Panc1 (cell line): ENCODE results near the gene TK2. TPM values are rescaled to one million over a fixed set of nuclear protein-coding genes. Genes with fewer than 3 reads are reported as not detected.

Experiments
- ATAC-seq: fragments of 200-7000 bp; cut with Tn5 transposase; 2 replicates; pipeline ENCODE4 v1.9.1; 2020; ENCODE audit warnings: mild to moderate bottlenecking, moderate library complexity
- BruUV-seq: library from RNA; stranded (reverse); fragments of 400-500 nt; replicated peaks from 2 replicates; lab custom pipeline; 2021; lab: Mats Ljungman, UMichigan
- CTCF ChIA-PET: fragments of 300-600 bp; sonication (Branson Sonifier 250); formaldehyde crosslinking; loops from one replicate; lab custom pipeline; 2022; ENCODE audit warnings: antibody characterized with exemption; lab: Charles Lee
- POLR2A ChIA-PET: fragments of 300-600 bp; sonication (Branson Sonifier 250); formaldehyde crosslinking; loops from one replicate; lab custom pipeline; 2022; ENCODE audit warnings: antibody characterized with exemption; lab: Charles Lee
- DNase-seq: peaks from one replicate; pipeline ENCODE4 v3.0.0-alpha.2; 2010; ENCODE audit warnings: low read depth, low spot score
- H3K27ac ChIP-seq: 2 replicates; pipeline ENCODE4 v1.5.1; 2011; ENCODE audit warnings: mild to moderate bottlenecking, low read length, inconsistent platforms
- H3K27me3 ChIP-seq: fragments of 200-500 bp; sonication (Bioruptor generic); 2 replicates; pipeline ENCODE4 v1.6.0; 2014; ENCODE audit warnings: low read length, inconsistent platforms; ENCODE audit not compliant: control insufficient read depth, insufficient read depth
- H3K36me3 ChIP-seq: fragments of 200-500 bp; sonication (Bioruptor generic); 2 replicates; pipeline ENCODE4 v1.5.1; 2014; ENCODE audit warnings: inconsistent platforms, mild to moderate bottlenecking, low read length, moderate library complexity; ENCODE audit not compliant: control insufficient read depth, insufficient read depth
- H3K4me1 ChIP-seq: 2 replicates; pipeline ENCODE4 v1.5.1; 2011; ENCODE audit warnings: inconsistent platforms, mild to moderate bottlenecking, low read length, moderate library complexity; ENCODE audit not compliant: control insufficient read depth, insufficient read depth
- H3K4me3 ChIP-seq, 2 experiments: 2 replicates each; pipeline ENCODE4 v1.5.1; 2011 to 2012; ENCODE audit warnings: low read depth in 2 of 2, low read length in 2 of 2, mild to moderate bottlenecking in 2 of 2, inconsistent platforms in 1 of 2, moderate library complexity in 1 of 2
- H3K9me3 ChIP-seq: fragments of 200-500 bp; sonication (Bioruptor generic); 2 replicates; pipeline ENCODE4 v1.5.1; 2014; ENCODE audit warnings: low read depth, mild to moderate bottlenecking, inconsistent platforms, low read length, moderate library complexity; ENCODE audit not compliant: control insufficient read depth, insufficient read depth
- POLR2AphosphoS5 ChIP-seq: IDR thresholded peaks from 2 replicates; pipeline ENCODE4 v1.6.1; 2012; ENCODE audit warnings: mild to moderate bottlenecking, low read depth, low read length, moderate library complexity
- SIN3A ChIP-seq: IDR thresholded peaks from 2 replicates; pipeline ENCODE4 v1.6.1; 2012; ENCODE audit warnings: low read depth, mild to moderate bottlenecking, low read length, moderate library complexity, borderline replicate concordance; ENCODE audit not compliant: insufficient read depth
- TCF7L2 ChIP-seq: IDR thresholded peaks from 2 replicates; pipeline ENCODE4 v1.6.1; 2011; ENCODE audit warnings: mild to moderate bottlenecking, low read depth, low read length, inconsistent platforms
- in situ Hi-C: cut with HindIII; loops from 2 replicates; pipeline ENCODE4 v1.10.0; 2016; ENCODE audit warnings: low sequenced_read_pairs, low pct_unique_long_range_greater_than_20kb
- intact Hi-C: fragments of 100-400 bp; cut with micrococcal nuclease; formaldehyde crosslinking; loops from one replicate; pipeline ENCODE4 v1.10.0; 2022; ENCODE audit not compliant: unreplicated experiment
- total RNA-seq: library from RNA; stranded (reverse); gene quantifications from one replicate; pipeline ENCODE4 v1.2.1, GENCODE V29; 2021; ENCODE audit not compliant: unreplicated experiment
- TF ChIP-seq, protein P1 (sequence below): fragments of 450-650 bp; IDR thresholded peaks from 2 replicates; pipeline ENCODE4 v1.5.1; 2017; ENCODE audit warnings: mild to moderate bottlenecking
- TF ChIP-seq, protein P2 (sequence below), 2 experiments: IDR thresholded peaks; 2 replicates each; pipeline ENCODE4 v1.6.1; 2011 to 2012; ENCODE audit warnings: low read depth in 2 of 2, control low read depth in 1 of 2, low read length in 1 of 2, mild to moderate bottlenecking in 1 of 2, moderate library complexity in 1 of 2; ENCODE audit not compliant: insufficient read depth in 1 of 2

Gene TK2
- total RNA-seq, 1 experiment from 2014 or later: 17.1 TPM

DNA sequence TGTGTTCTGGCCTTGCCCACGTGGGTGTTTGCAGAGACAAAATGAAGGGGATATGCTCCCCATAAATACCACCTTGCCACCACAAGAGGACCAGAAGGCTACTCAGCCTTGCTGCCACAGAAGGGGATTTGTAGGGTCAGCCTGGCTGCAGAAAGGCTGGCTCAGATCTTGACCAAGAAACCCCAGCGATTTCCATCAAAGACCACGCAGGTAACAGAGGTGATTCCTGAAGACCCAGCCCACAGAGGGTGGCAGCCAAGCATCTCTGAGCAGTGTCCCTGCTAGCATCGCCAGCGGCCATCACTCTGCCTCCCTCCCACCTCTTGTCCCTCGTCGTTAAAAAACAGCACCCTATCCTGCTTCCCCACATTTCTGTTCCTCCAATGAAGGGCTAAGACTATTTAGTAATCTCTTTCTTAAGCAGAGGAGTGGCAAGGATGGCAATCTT is 68.0 kb downstream of the TK2 start:
- POLR2A ChIA-PET: no interaction called here
- no peak overlapping the region for H3K27ac ChIP-seq
- DNase-seq (no peak), ATAC-seq (no peak)
- no peaks in the 10 kb centered on the region for H3K27me3 ChIP-seq
- H3K9me3 ChIP-seq: no peaks in the 10 kb centered on the region
- no TSS peak for BruUV-seq
- H3K4me3 ChIP-seq: no peak overlapping the region
- TF ChIP-seq, protein P1, sequence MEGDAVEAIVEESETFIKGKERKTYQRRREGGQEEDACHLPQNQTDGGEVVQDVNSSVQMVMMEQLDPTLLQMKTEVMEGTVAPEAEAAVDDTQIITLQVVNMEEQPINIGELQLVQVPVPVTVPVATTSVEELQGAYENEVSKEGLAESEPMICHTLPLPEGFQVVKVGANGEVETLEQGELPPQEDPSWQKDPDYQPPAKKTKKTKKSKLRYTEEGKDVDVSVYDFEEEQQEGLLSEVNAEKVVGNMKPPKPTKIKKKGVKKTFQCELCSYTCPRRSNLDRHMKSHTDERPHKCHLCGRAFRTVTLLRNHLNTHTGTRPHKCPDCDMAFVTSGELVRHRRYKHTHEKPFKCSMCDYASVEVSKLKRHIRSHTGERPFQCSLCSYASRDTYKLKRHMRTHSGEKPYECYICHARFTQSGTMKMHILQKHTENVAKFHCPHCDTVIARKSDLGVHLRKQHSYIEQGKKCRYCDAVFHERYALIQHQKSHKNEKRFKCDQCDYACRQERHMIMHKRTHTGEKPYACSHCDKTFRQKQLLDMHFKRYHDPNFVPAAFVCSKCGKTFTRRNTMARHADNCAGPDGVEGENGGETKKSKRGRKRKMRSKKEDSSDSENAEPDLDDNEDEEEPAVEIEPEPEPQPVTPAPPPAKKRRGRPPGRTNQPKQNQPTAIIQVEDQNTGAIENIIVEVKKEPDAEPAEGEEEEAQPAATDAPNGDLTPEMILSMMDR: no peak
- TF ChIP-seq, protein P2, sequence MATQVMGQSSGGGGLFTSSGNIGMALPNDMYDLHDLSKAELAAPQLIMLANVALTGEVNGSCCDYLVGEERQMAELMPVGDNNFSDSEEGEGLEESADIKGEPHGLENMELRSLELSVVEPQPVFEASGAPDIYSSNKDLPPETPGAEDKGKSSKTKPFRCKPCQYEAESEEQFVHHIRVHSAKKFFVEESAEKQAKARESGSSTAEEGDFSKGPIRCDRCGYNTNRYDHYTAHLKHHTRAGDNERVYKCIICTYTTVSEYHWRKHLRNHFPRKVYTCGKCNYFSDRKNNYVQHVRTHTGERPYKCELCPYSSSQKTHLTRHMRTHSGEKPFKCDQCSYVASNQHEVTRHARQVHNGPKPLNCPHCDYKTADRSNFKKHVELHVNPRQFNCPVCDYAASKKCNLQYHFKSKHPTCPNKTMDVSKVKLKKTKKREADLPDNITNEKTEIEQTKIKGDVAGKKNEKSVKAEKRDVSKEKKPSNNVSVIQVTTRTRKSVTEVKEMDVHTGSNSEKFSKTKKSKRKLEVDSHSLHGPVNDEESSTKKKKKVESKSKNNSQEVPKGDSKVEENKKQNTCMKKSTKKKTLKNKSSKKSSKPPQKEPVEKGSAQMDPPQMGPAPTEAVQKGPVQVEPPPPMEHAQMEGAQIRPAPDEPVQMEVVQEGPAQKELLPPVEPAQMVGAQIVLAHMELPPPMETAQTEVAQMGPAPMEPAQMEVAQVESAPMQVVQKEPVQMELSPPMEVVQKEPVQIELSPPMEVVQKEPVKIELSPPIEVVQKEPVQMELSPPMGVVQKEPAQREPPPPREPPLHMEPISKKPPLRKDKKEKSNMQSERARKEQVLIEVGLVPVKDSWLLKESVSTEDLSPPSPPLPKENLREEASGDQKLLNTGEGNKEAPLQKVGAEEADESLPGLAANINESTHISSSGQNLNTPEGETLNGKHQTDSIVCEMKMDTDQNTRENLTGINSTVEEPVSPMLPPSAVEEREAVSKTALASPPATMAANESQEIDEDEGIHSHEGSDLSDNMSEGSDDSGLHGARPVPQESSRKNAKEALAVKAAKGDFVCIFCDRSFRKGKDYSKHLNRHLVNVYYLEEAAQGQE (IDR thresholded peaks at IDR 0.05; ENCODE audit: insufficient read depth in 1 of 2, low read depth in 2 of 2, low read length in 1 of 2): no peak
- TF ChIP-seq SIN3A (no peak), POLR2AphosphoS5 (no peak), TCF7L2 (no peak)
- in situ Hi-C loops (no loop called here), intact Hi-C loops (loop anchor here (2.0 to 5.0 kb wide), 2 partner anchors 75 to 210 kb away; no protein-coding TSS in a partner anchor)
- H3K36me3 ChIP-seq: no peaks in the 10 kb centered on the region
- no peaks in the 10 kb centered on the region for H3K4me1 ChIP-seq
- CTCF ChIA-PET: interaction anchor here (2.1 kb wide), 1 partner anchor 75 kb away, joined by 14 read pairs; no protein-coding TSS in a partner anchor

DNA sequence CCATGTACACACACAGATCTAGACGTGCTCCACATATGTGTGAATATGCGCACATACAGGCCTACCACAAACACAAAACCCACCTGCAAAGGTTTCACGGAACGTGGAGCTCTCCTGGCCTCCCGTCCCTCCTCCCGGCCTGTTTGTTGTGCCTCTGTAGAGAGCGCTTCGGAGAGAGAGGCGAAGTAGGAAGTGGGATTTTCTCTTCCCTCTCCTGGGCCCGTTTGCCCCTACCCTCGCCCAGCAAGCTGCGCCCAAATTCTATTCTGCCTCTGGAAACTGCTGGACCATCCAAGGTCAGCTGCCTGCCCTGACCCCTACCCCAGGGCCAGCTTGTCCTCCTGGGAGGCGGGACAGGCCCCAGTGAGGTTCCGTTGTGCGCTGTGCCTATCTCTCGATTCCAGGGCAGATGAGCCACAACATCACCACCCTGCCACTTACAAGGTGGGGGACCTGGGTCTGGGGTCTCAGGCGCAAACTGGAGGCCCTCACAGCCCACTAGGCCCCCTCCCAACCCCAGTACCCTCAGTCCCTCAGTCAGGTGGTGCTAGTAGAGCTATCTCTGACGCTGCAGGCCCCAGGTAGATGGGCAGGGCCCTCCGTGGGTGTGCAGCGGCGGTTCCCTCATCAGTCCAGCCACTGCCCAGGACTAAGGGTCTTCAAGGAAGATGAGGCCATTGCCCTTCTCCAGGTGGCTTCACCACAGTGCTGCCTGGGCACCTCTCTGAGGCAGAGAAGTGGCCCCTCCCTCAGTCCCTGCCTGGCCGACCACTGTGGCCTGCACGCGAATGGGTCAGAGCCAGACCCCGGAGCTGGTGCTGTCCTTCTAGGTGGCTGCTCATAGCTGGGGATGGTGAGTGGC is 68.6 kb downstream of the TK2 start:
- TF ChIP-seq SIN3A: no peak
- TF ChIP-seq, protein P1: no peak
- TF ChIP-seq, protein P2 (IDR thresholded peaks at IDR 0.05; ENCODE audit: insufficient read depth in 1 of 2, low read depth in 2 of 2, low read length in 1 of 2): no peak
- no peak for TF ChIP-seq POLR2AphosphoS5
- no peak for TF ChIP-seq TCF7L2
- H3K36me3 ChIP-seq: no peaks in the 10 kb centered on the region
- no TSS peak for BruUV-seq
- in situ Hi-C loops (no loop called here), intact Hi-C loops (loop anchor here (5.0 kb wide), 1 partner anchor 209 kb away; no protein-coding TSS in a partner anchor)
- H3K9me3 ChIP-seq: no peaks in the 10 kb centered on the region
- no peaks in the 10 kb centered on the region for H3K27me3 ChIP-seq
- CTCF ChIA-PET: interaction anchor here (2.1 kb wide), 1 partner anchor 75 kb away, joined by 14 read pairs; no protein-coding TSS in a partner anchor
- H3K4me1 ChIP-seq: no peaks in the 10 kb centered on the region
- POLR2A ChIA-PET: no interaction called here
- no peak overlapping the region for H3K27ac ChIP-seq
- no peak overlapping the region for H3K4me3 ChIP-seq
- ATAC-seq (no peak), DNase-seq (no peak)
